PC-9 (cell line): ENCODE measurements around the gene LENG9. TPM values are rescaled to one million over a fixed set of nuclear protein-coding genes. Genes with fewer than 3 reads are reported as not detected.

Experiments used
- BruUV-seq: library from RNA; stranded (reverse); fragments of 400-500 nt; replicated peaks from 2 replicates; lab custom pipeline; 2021; lab: Mats Ljungman, UMichigan
- CTCF ChIA-PET: fragments of 300-600 bp; sonication (Branson Sonifier 250); formaldehyde crosslinking; loops from one replicate; lab custom pipeline; 2022; ENCODE audit warnings: antibody characterized with exemption; lab: Charles Lee
- POLR2A ChIA-PET: fragments of 300-600 bp; sonication (Branson Sonifier 250); formaldehyde crosslinking; loops from one replicate; lab custom pipeline; 2022; ENCODE audit warnings: antibody characterized with exemption; ENCODE audit not compliant: unreplicated experiment; lab: Charles Lee
- DNase-seq, 2 experiments: peaks; one replicate each; pipeline versions ENCODE4 v3.0.0 to v3.0.0-alpha.2; 2015 to 2022; ENCODE audit warnings: mixed read lengths in 1 of 2
- H2AFZ ChIP-seq: fragments of 200-600 bp; sonication (generic); 2 replicates; pipeline ENCODE4 v1.8.1; 2017; ENCODE audit warnings: antibody characterized with exemption
- H3F3A ChIP-seq: fragments of 200-600 bp; sonication (generic); 2 replicates; pipeline ENCODE4 v1.8.1; 2017; ENCODE audit warnings: antibody characterized with exemption, mild to moderate bottlenecking, low read depth; ENCODE audit not compliant: insufficient read depth
- H3K27ac ChIP-seq: fragments of 200-600 bp; sonication (generic); 2 replicates; pipeline ENCODE4 v1.6.1; 2016; ENCODE audit warnings: mixed run types
- H3K27me3 ChIP-seq: fragments of 200-600 bp; sonication (generic); 2 replicates; pipeline ENCODE4 v1.6.1; 2016; ENCODE audit warnings: low read depth, mixed run types; ENCODE audit not compliant: insufficient read depth
- H3K36me3 ChIP-seq: fragments of 200-600 bp; sonication (generic); 2 replicates; pipeline ENCODE4 v1.6.1; 2016; ENCODE audit warnings: low read depth, mixed run types
- H3K4me1 ChIP-seq: fragments of 200-600 bp; sonication (generic); replicated peaks from 2 replicates; pipeline ENCODE4 v1.6.1; 2016; ENCODE audit warnings: mixed run types; ENCODE audit not compliant: insufficient read depth
- H3K4me2 ChIP-seq: fragments of 200-600 bp; sonication (generic); 2 replicates; pipeline ENCODE4 v1.6.1; 2017; ENCODE audit warnings: mixed run types
- H3K4me3 ChIP-seq: fragments of 200-600 bp; sonication (generic); 2 replicates; pipeline ENCODE4 v1.6.1; 2016; ENCODE audit warnings: mixed run types
- H3K79me2 ChIP-seq: fragments of 200-600 bp; sonication (generic); 2 replicates; pipeline ENCODE4 v1.6.1; 2017; ENCODE audit warnings: low read depth, mixed run types
- H3K9me2 ChIP-seq: fragments of 200-600 bp; sonication (generic); 2 replicates; pipeline ENCODE4 v1.8.1; 2017; ENCODE audit warnings: mild to moderate bottlenecking; ENCODE audit not compliant: insufficient read depth
- H3K9me3 ChIP-seq: fragments of 200-600 bp; sonication (generic); 2 replicates; pipeline ENCODE4 v1.8.1; 2016; ENCODE audit warnings: low read depth; ENCODE audit not compliant: insufficient read depth
- H4K20me1 ChIP-seq: fragments of 200-600 bp; sonication (generic); 2 replicates; pipeline ENCODE4 v1.8.1; 2017; ENCODE audit not compliant: insufficient read depth
- EZH2 ChIP-seq: fragments of 200-600 bp; sonication (generic); IDR thresholded peaks from 2 replicates; pipeline ENCODE4 v1.8.0; 2017; ENCODE audit warnings: antibody characterized with exemption, low read depth
- intact Hi-C: fragments of 100-400 bp; cut with micrococcal nuclease; formaldehyde crosslinking; loops from one replicate; pipeline ENCODE4 v1.10.0; 2022; ENCODE audit not compliant: unreplicated experiment
- total RNA-seq: library from RNA; stranded (reverse); gene quantifications from 2 replicates; pipeline ENCODE4 v1.2.3, GENCODE V29; 2021
- TF ChIP-seq, protein P1 (sequence below): fragments of 200-600 bp; sonication (generic); conservative IDR thresholded peaks from 2 replicates; pipeline ENCODE4 v1.6.1; 2017; ENCODE audit warnings: mixed run types, antibody characterized with exemption, mild to moderate bottlenecking, moderate library complexity

The LENG9 gene
- total RNA-seq, 1 experiment from 2014 or later: 7.0 TPM

DNA sequence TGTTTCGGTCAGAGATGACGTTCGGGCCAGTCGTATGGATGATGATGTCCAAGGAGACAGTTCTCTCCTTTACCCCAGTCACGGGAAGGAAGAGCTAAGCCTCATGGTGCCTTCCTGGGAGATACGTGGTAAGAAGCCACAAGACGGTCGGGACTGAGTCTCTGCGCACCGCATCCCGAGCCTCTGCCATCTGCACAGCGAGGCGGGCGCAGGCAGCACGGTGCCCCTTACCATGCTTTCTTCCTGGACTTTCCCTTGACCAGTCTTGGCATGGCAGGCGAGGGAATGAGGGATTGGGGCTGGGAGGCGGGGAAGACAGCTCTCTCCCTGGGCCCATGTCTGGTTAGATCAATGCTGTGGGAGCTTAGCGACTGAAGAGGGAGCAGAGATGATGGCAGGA lies 29.0 kb upstream of the LENG9 start:
- no peaks in the 10 kb centered on the region; the same call in 1 of the 2 replicates for H4K20me1 ChIP-seq
- H3K4me2 ChIP-seq: no peak overlapping the region
- H3K36me3 ChIP-seq: no peaks in the 10 kb centered on the region
- peaks cover 95% of the 10 kb centered on the region for H3K27me3 ChIP-seq
- no peaks in the 10 kb centered on the region for H3K9me3 ChIP-seq
- H3K27ac ChIP-seq: no peak overlapping the region
- no TSS peak for BruUV-seq
- no peaks in the 10 kb centered on the region for H3K4me1 ChIP-seq
- H3F3A ChIP-seq: no peaks in the 10 kb centered on the region
- H2AFZ ChIP-seq: no peak overlapping the region
- ChIA-PET POLR2A (no interaction called here), CTCF (no interaction called here)
- no peak overlapping the region for H3K4me3 ChIP-seq
- H3K79me2 ChIP-seq: no peaks in the 10 kb centered on the region
- intact Hi-C loops: no loop called here
- peak in 1 of 2 experiments; percentile 33 for DNase-seq
- no peaks in the 10 kb centered on the region for H3K9me2 ChIP-seq
- no peak for TF ChIP-seq EZH2
- TF ChIP-seq, protein P1, sequence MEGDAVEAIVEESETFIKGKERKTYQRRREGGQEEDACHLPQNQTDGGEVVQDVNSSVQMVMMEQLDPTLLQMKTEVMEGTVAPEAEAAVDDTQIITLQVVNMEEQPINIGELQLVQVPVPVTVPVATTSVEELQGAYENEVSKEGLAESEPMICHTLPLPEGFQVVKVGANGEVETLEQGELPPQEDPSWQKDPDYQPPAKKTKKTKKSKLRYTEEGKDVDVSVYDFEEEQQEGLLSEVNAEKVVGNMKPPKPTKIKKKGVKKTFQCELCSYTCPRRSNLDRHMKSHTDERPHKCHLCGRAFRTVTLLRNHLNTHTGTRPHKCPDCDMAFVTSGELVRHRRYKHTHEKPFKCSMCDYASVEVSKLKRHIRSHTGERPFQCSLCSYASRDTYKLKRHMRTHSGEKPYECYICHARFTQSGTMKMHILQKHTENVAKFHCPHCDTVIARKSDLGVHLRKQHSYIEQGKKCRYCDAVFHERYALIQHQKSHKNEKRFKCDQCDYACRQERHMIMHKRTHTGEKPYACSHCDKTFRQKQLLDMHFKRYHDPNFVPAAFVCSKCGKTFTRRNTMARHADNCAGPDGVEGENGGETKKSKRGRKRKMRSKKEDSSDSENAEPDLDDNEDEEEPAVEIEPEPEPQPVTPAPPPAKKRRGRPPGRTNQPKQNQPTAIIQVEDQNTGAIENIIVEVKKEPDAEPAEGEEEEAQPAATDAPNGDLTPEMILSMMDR: no peak

DNA sequence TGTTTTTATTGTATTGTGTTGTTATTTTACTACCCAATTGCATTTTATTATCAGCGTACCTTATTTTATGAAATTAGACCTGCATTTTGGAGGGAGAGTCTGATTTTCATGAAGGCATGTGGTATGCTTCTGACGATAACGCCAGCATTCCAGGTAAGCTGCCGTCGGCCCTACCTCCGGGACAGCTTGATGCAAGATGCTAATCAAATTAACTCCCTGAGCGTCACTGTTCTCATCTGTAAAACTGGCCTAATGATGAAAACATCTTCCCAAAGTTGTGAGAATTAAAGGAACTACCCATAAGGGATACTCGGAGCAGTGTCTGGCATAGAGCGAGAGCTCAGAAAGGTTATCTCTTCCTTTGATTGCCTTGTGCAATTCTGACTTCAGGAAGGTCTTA lies 26.2 kb upstream of the LENG9 start:
- no peaks in the 10 kb centered on the region for H3F3A ChIP-seq
- no peaks in the 10 kb centered on the region for H3K4me1 ChIP-seq
- POLR2A ChIA-PET: no interaction called here
- H3K36me3 ChIP-seq: no peaks in the 10 kb centered on the region
- H3K9me3 ChIP-seq: no peaks in the 10 kb centered on the region
- no peak overlapping the region for H2AFZ ChIP-seq
- no TSS peak for BruUV-seq
- H3K27ac ChIP-seq: no peak overlapping the region
- intact Hi-C loops: no loop called here
- TF ChIP-seq, protein P1: no peak
- TF ChIP-seq EZH2: no peak
- no peaks in the 10 kb centered on the region for H4K20me1 ChIP-seq
- no peak overlapping the region for H3K4me2 ChIP-seq
- H3K4me3 ChIP-seq: no peak overlapping the region
- H3K79me2 ChIP-seq: no peaks in the 10 kb centered on the region
- DNase-seq: peak in 1 of 2 experiments; percentile 21
- CTCF ChIA-PET: no interaction called here
- no peaks in the 10 kb centered on the region for H3K9me2 ChIP-seq
- peaks cover 82% of the 10 kb centered on the region for H3K27me3 ChIP-seq

DNA sequence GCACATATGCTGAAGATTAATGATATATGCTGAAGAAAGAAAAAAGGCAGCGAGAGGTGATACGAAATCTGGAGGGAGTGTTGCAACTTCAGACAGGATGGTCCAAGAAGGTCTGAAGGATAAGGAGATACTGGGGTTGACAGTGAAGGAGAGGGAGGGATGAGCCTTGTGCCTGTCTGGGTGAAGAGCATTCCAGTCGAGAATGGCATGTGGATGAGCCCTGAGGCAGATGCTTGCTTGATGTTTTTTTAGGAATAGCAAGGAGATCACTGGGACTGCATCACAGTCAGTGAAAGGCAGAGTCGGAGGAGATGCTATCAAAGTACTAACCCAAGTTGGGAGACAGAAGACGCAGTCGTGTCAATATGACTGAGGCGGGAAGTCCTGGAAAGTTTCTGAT lies 25.8 kb upstream of the LENG9 start:
- no peak for TF ChIP-seq EZH2
- TF ChIP-seq, protein P1: no peak
- intact Hi-C loops: no loop called here
- no peak overlapping the region for H3K4me2 ChIP-seq
- no TSS peak for BruUV-seq
- no peaks in the 10 kb centered on the region for H3K9me3 ChIP-seq
- H3K27ac ChIP-seq: no peak overlapping the region
- no peaks in the 10 kb centered on the region for H3F3A ChIP-seq
- no peak overlapping the region for H2AFZ ChIP-seq
- no peaks in the 10 kb centered on the region for H3K4me1 ChIP-seq
- H3K9me2 ChIP-seq: no peaks in the 10 kb centered on the region
- CTCF ChIA-PET: no interaction called here
- H4K20me1 ChIP-seq: no peaks in the 10 kb centered on the region
- no peaks in the 10 kb centered on the region for H3K79me2 ChIP-seq
- H3K27me3 ChIP-seq: peaks cover 82% of the 10 kb centered on the region
- H3K36me3 ChIP-seq: no peaks in the 10 kb centered on the region
- DNase-seq: peak in 1 of 2 experiments; percentile 2
- H3K4me3 ChIP-seq: no peak overlapping the region
- POLR2A ChIA-PET: no interaction called here
